Keratinocyte (primary cell): ENCODE measurements around the gene FHOD3. TPM values are rescaled to one million over a fixed set of nuclear protein-coding genes. Genes with fewer than 3 reads are reported as not detected.
A peak's percentile ranks its signal among the peaks of the same experiment; 100 is the strongest.

ENCODE experiments used
- DNase-seq: peaks from one replicate; pipeline ENCODE4 v3.0.0-alpha.2; 2011; ENCODE audit warnings: low read depth, missing footprints, low spot score
- FAIRE-seq: peaks from 2 replicates; lab custom pipeline; 2011; peaks lifted over from hg19 to GRCh38; lab: Jason Lieb, UNC
- H2AFZ ChIP-seq: 2 replicates; pipeline ENCODE4 v1.6.0; 2012; ENCODE audit warnings: low read length, control low read depth, inconsistent platforms; ENCODE audit not compliant: control insufficient read depth
- H3K27ac ChIP-seq: 2 replicates; pipeline ENCODE4 v1.5.1; 2011; ENCODE audit warnings: low read length; ENCODE audit not compliant: control insufficient read depth, insufficient read depth
- H3K27me3 ChIP-seq: 3 replicates; pipeline ENCODE4 v1.6.0; 2011; ENCODE audit warnings: low read length; ENCODE audit not compliant: control insufficient read depth, insufficient read depth; ENCODE audit errors: extremely low read depth
- H3K36me3 ChIP-seq, 2 experiments: 2 replicates in 1 of 2; 3 replicates in 1 of 2; pipeline ENCODE4 v1.5.1; 2011; ENCODE audit warnings: low read length in 2 of 2, mild to moderate bottlenecking in 1 of 2; ENCODE audit not compliant: control insufficient read depth in 2 of 2, insufficient read depth in 2 of 2; ENCODE audit errors: extremely low read depth in 1 of 2
- H3K4me1 ChIP-seq: 3 replicates; pipeline ENCODE4 v1.5.1; 2011; ENCODE audit warnings: low read length; ENCODE audit not compliant: control insufficient read depth, insufficient read depth; ENCODE audit errors: extremely low read depth
- H3K4me2 ChIP-seq: 3 replicates; pipeline ENCODE4 v1.6.0; 2011; ENCODE audit warnings: low read depth, low read length; ENCODE audit not compliant: control insufficient read depth, insufficient read depth; ENCODE audit errors: extremely low read depth
- H3K4me3 ChIP-seq, 3 experiments: fragments of 200-600 bp in 1 of 3; sonication (generic) in 1 of 3; 2 replicates in 2 of 3; 3 replicates in 1 of 3; pipeline ENCODE4 v1.5.1; 2011 to 2016; ENCODE audit warnings: low read length in 3 of 3, mild to moderate bottlenecking in 3 of 3, control low read depth in 2 of 3, inconsistent platforms in 1 of 3, low read depth in 1 of 3, mixed read lengths in 1 of 3, mixed run types in 1 of 3, moderate library complexity in 1 of 3; ENCODE audit not compliant: control insufficient read depth in 2 of 3, insufficient read depth in 2 of 3; ENCODE audit errors: extremely low read depth in 1 of 3
- H3K79me2 ChIP-seq: 2 replicates; pipeline ENCODE4 v1.6.0; 2012; ENCODE audit warnings: low read length; ENCODE audit not compliant: control insufficient read depth, insufficient read depth
- H3K9ac ChIP-seq: 3 replicates; pipeline ENCODE4 v1.6.0; 2011; ENCODE audit warnings: low read length; ENCODE audit not compliant: control insufficient read depth, insufficient read depth; ENCODE audit errors: extremely low read depth
- H3K9me1 ChIP-seq: 3 replicates; pipeline ENCODE4 v1.6.0; 2011; ENCODE audit warnings: low read length; ENCODE audit not compliant: control insufficient read depth, insufficient read depth; ENCODE audit errors: extremely low read depth
- H3K9me3 ChIP-seq: 2 replicates; pipeline ENCODE4 v1.5.1; 2012; ENCODE audit warnings: low read depth, low read length; ENCODE audit not compliant: control insufficient read depth
- H4K20me1 ChIP-seq: 3 replicates; pipeline ENCODE4 v1.6.0; 2011; ENCODE audit warnings: low read length; ENCODE audit not compliant: control insufficient read depth, insufficient read depth; ENCODE audit errors: extremely low read depth
- CTCF ChIP-seq, 3 experiments: IDR thresholded peaks in 1 of 3; conservative IDR thresholded peaks in 1 of 3; optimal IDR thresholded peaks in 1 of 3; 2 replicates in 2 of 3; 3 replicates in 1 of 3; pipeline versions ENCODE3 to v1.5.1; 2011; ENCODE audit warnings: low read length in 3 of 3, mild to moderate bottlenecking in 3 of 3, moderate library complexity in 2 of 3, control low read depth in 1 of 3, inconsistent platforms in 1 of 3; ENCODE audit not compliant: insufficient read depth in 2 of 3; ENCODE audit errors: extremely low read depth in 1 of 3
- EZH2 ChIP-seq: IDR thresholded peaks from one replicate; pipeline ENCODE4 v1.6.1; 2012; ENCODE audit warnings: inconsistent platforms, mild to moderate bottlenecking, low read length, moderate library complexity
- dilution Hi-C: fragments of 300-500 bp; cut with MboI; formaldehyde crosslinking; loops from one replicate; pipeline ENCODE4 v1.7.0; 2020; ENCODE audit warnings: low sequenced_read_pairs; ENCODE audit not compliant: extremely low pct_ligation_motif_present
- polyA plus RNA-seq, 5 experiments: library from polyadenylated mRNA; depleted of rRNA in 3 of 5; stranded (reverse) in 3 of 5; stranded (forward) in 1 of 5; unstranded in 1 of 5; fragments of >200 nt; gene quantifications; 1 replicate in 1 of 5; 2 replicates in 3 of 5; 3 replicates in 1 of 5; pipeline versions ENCODE4 v1.2.1 to v1.2.3, GENCODE V29; 2011 to 2012; ENCODE audit warnings: missing spikeins in 2 of 5, low read depth in 1 of 5, low replicate concordance in 1 of 5

Gene FHOD3
- polyA plus RNA-seq, 1 donor (not counting 4 experiments of a cell fraction or from before 2014, with no cell fraction given) = 7.7 TPM

GRCh38 chr18:36744261-36744876 is 446.9 kb downstream of the FHOD3 start:
- H3K9ac ChIP-seq = no peak overlapping the region
- H3K4me2 ChIP-seq = no peak overlapping the region
- TF ChIP-seq CTCF (optimal IDR thresholded peaks at IDR 0.05 in 1 of 3, IDR thresholded peaks at IDR 0.05 in 1 of 3, conservative IDR thresholded peaks at IDR 0.05 in 1 of 3; ENCODE audit: extremely low read depth in 1 of 3, insufficient read depth in 2 of 3, low read length in 3 of 3) (no peak), EZH2 (no peak)
- H3K36me3 ChIP-seq = no peaks in the 10 kb centered on the region
- peaks cover 16% of the 10 kb centered on the region for H3K4me1 ChIP-seq
- no peak overlapping the region for H3K4me3 ChIP-seq
- no peaks in the 10 kb centered on the region for H3K9me1 ChIP-seq
- H2AFZ ChIP-seq = no peak overlapping the region
- FAIRE-seq (no peak), DNase-seq (no peak)
- H3K27ac ChIP-seq = no peak overlapping the region
- no peaks in the 10 kb centered on the region for H3K9me3 ChIP-seq
- dilution Hi-C loops = no loop called here
- H3K27me3 ChIP-seq = no peaks in the 10 kb centered on the region
- no peaks in the 10 kb centered on the region for H3K79me2 ChIP-seq
- H4K20me1 ChIP-seq = no peaks in the 10 kb centered on the region

- Histone ChIP-seq H4K20me1 (no peaks in the 10 kb centered on the region), H3K4me2 (peak overlapping the region; percentile 50), H3K36me3 (no peaks in the 10 kb centered on the region), H3K9me1 (no peaks in the 10 kb centered on the region), H3K4me1 (peaks cover 16% of the 10 kb centered on the region), H2AFZ (peak overlapping the region; percentile 57), H3K9me3 (no peaks in the 10 kb centered on the region), H3K27ac (peak overlapping the region; percentile 37), H3K4me3 (peak overlapping the region in 1 of 3 experiments; percentile 25), H3K79me2 (no peaks in the 10 kb centered on the region), H3K27me3 (no peaks in the 10 kb centered on the region), H3K9ac (peak overlapping the region; percentile 24)
- dilution Hi-C loops = no loop called here
- TF ChIP-seq EZH2 (no peak), CTCF (optimal IDR thresholded peaks at IDR 0.05 in 1 of 3, IDR thresholded peaks at IDR 0.05 in 1 of 3, conservative IDR thresholded peaks at IDR 0.05 in 1 of 3; ENCODE audit: extremely low read depth in 1 of 3, insufficient read depth in 2 of 3, low read length in 3 of 3) (no peak)
- FAIRE-seq (peak; percentile 91), DNase-seq (no peak)
These were observed 447.9 kb downstream of the FHOD3 start for GRCh38 chr18:36745219-36745975.
